ENCODE measurements around the gene ZNF805. TPM values are rescaled to one million over a fixed set of nuclear protein-coding genes. Genes with fewer than 3 reads are reported as not detected.
"Not testable (repeated sequence)": the region's sequence is repeated elsewhere in the genome, so short reads cannot be mapped to it uniquely, and the experiment has no call there.

ZNF805 gene
- total RNA-seq, 1 donor from 2014 or later: 24.5 TPM

DNA sequence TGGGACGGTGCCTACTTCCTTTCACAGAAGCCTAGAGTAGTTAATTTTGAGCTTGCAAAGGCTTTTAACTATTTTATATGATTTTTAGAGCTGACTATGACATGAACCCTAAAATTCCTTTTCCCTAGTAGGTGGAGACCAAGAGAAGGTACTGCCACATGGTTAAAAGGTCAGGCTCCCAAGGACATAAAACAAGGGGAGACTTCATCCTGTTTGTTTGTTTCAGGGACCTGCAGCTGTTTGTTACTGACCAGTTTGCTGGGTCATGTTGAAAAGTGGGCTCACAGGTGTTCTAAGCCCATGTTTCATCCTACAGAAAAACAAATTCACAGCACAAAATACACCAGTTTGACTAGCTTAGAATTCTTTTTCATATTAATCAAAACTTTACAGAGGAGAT, 36.0 kb downstream of the ZNF805 start:
- TF ChIP-seq, protein P1, sequence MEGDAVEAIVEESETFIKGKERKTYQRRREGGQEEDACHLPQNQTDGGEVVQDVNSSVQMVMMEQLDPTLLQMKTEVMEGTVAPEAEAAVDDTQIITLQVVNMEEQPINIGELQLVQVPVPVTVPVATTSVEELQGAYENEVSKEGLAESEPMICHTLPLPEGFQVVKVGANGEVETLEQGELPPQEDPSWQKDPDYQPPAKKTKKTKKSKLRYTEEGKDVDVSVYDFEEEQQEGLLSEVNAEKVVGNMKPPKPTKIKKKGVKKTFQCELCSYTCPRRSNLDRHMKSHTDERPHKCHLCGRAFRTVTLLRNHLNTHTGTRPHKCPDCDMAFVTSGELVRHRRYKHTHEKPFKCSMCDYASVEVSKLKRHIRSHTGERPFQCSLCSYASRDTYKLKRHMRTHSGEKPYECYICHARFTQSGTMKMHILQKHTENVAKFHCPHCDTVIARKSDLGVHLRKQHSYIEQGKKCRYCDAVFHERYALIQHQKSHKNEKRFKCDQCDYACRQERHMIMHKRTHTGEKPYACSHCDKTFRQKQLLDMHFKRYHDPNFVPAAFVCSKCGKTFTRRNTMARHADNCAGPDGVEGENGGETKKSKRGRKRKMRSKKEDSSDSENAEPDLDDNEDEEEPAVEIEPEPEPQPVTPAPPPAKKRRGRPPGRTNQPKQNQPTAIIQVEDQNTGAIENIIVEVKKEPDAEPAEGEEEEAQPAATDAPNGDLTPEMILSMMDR (IDR thresholded peaks at IDR 0.05): no peak
- peaks cover 17% of the 10 kb centered on the region for H3K36me3 Mint-ChIP-seq (ENCODE audit: unreplicated experiment)
- H3K4me3 Mint-ChIP-seq (ENCODE audit: unreplicated experiment): no peak overlapping the region
- H3K27me3 Mint-ChIP-seq (ENCODE audit: unreplicated experiment): no peaks in the 10 kb centered on the region
- H3K4me1 Mint-ChIP-seq (ENCODE audit: unreplicated experiment): peaks cover 6% of the 10 kb centered on the region
- no peaks in the 10 kb centered on the region for H3K9me3 Mint-ChIP-seq (ENCODE audit: unreplicated experiment)
- DNase-seq (ENCODE audit: extremely low spot score, unreplicated experiment): no peak
- no peak overlapping the region for H3K27ac Mint-ChIP-seq (ENCODE audit: unreplicated experiment)

DNA sequence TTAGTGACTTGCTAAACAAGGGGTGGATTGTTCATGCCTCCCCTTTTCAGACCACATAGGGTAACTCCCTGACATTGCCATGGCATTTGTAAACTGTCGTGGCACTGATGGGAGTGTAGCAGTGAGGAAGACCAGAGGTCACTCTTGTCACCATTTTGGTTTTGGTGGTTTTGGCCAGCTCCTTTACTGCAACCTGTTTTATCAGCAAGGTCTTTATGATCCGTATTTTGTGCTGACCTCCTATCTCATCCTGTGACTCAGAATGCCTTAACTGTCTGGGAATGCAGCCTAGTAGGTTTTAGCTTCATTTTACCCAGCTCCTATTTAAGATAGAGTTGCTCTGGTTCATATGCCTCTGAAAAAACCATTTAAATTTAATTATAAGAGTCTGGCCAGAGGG, 38.0 kb downstream of the ZNF805 start:
- peak; percentile 15 for DNase-seq (ENCODE audit: extremely low spot score, unreplicated experiment)
- H3K4me1 Mint-ChIP-seq (ENCODE audit: unreplicated experiment): peaks cover 26% of the 10 kb centered on the region
- not testable (repeated sequence) for H3K36me3 Mint-ChIP-seq (ENCODE audit: unreplicated experiment); H3K9me3 Mint-ChIP-seq (ENCODE audit: unreplicated experiment); H3K4me3 Mint-ChIP-seq (ENCODE audit: unreplicated experiment); H3K27ac Mint-ChIP-seq (ENCODE audit: unreplicated experiment); H3K27me3 Mint-ChIP-seq (ENCODE audit: unreplicated experiment)

DNA sequence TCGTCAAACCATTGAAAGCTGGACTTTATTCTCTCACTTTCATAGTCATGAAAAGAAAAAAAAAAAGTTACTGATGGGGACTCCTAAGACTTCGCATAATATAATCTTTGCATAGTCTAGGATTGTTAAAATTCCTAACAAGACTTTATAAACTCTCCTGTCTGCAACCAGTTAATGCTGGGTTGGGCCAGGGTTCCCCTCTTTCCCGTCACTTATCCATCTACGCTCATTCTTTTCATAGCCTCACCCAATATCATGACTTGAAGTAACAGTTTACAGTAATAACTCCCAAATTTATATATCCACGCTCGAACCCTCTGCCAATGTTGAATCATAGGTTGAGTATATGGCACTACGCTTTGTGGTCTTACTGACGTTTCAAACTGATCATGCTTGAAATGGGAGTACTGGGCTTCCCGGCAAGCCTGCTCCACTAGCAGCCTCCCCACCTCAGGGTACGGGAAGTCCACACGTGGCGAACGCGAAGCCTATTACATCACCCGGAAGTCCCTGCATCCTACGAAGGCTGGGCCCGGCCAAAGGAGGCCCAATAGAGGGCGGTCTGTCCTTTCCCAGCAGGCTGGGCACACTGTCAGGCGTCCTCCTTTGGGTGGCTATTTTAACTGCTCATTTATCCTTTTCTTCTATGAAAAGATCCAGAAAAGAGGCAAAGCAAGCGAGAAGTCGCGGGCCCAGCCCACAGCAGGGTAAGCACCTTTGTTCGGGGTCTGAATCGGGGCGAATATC, 39.2 kb downstream of the ZNF805 start:
- Mint-ChIP-seq H3K4me1 (ENCODE audit: unreplicated experiment) (peaks cover 30% of the 10 kb centered on the region), H3K36me3 (ENCODE audit: unreplicated experiment) (peaks cover 5% of the 10 kb centered on the region), H3K4me3 (ENCODE audit: unreplicated experiment) (no peak overlapping the region), H3K27ac (ENCODE audit: unreplicated experiment) (no peak overlapping the region), H3K9me3 (ENCODE audit: unreplicated experiment) (no peaks in the 10 kb centered on the region), H3K27me3 (ENCODE audit: unreplicated experiment) (no peaks in the 10 kb centered on the region)
- TF ChIP-seq, protein P1 (IDR thresholded peaks at IDR 0.05): peak; percentile 51
- DNase-seq (ENCODE audit: extremely low spot score, unreplicated experiment): peak; percentile 97

DNA sequence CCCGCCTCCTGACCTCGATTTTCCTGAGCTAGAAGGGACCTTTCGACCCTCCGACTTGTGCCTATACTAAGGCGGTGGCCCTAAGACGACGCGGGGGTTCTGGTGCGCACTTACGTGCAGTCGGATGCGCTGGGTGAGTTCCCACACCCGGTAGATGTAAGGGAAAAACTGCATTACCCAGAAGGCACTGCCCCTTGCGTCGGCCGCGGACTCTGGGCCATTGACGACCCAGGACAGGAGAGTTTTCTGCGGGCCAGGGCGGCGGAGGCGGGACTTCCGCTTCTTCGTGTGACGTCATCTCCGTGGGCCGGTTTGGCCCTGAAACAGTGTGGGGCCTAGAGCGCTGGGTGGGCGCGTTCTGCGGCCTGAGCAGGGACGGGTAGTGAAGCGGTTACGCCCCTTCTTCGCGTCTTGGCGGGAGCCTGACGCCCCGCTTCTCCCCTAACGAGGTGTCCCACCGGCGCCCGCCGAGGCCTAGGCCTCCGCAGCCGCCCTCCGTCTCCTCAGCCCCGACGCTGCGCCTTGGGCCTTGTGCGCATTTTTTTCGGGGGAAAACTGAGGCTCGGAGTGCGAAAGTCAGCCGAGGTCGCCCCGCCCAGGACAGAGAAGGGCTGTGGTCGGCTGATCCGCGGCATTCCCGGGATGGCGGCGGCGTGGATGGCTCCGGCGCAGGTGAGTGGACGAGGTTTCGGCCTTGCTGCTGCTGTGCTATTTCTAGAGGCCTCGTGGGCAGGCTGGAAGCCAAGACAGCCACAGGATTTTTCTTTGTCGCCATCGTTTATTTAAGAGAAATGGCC, 39.9 kb downstream of the ZNF805 start, which contains the start of gene ZNF460:
Gene ZNF460 (plus strand): TSS at position 321 of the 797 bp plus-strand sequence. CDS start 322 bp downstream, at position 643.
- Mint-ChIP-seq H3K36me3 (ENCODE audit: unreplicated experiment) (peaks cover 9% of the 10 kb centered on the region), H3K4me1 (ENCODE audit: unreplicated experiment) (peaks cover 31% of the 10 kb centered on the region)
- TF ChIP-seq, protein P1 (IDR thresholded peaks at IDR 0.05): no peak

DNA sequence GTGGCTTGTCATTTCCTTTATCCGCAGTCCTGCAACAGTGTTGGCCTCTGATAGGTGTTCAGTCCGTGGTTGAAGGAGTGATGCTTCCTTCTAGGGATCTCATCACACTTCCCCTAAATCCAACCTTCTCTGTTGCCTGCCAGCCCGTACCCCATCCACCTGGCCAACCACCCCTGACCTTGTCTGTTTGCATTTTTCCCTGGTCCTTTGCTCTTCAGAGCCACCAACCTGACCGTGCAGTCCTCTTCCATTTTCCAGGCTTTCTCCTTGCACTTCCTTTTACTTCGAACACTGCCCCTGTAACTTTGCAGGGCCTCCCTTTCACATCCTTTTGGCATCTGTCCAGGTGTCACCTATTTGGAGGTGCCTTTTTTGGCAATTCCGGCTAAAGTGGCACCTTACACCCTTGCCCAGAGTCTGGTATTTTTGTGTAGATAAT, 40.5 kb downstream of the ZNF805 start:
- no peak overlapping the region for H3K27ac Mint-ChIP-seq (ENCODE audit: unreplicated experiment)
- peaks cover 14% of the 10 kb centered on the region for H3K36me3 Mint-ChIP-seq (ENCODE audit: unreplicated experiment)
- no peaks in the 10 kb centered on the region for H3K27me3 Mint-ChIP-seq (ENCODE audit: unreplicated experiment)
- TF ChIP-seq, protein P1 (IDR thresholded peaks at IDR 0.05): no peak
- H3K4me3 Mint-ChIP-seq (ENCODE audit: unreplicated experiment): no peak overlapping the region
- no peak for DNase-seq (ENCODE audit: extremely low spot score, unreplicated experiment)
- peaks cover 31% of the 10 kb centered on the region for H3K4me1 Mint-ChIP-seq (ENCODE audit: unreplicated experiment)
- H3K9me3 Mint-ChIP-seq (ENCODE audit: unreplicated experiment): no peaks in the 10 kb centered on the region

More for the DNA sequence above, 39.9 kb downstream of the ZNF805 start, which contains the start of gene ZNF460:
- peak; percentile 98 for DNase-seq (ENCODE audit: extremely low spot score, unreplicated experiment)
- H3K27ac Mint-ChIP-seq (ENCODE audit: unreplicated experiment): no peak within 1 kb of the TSS
- no peak within 1 kb of the TSS for H3K4me3 Mint-ChIP-seq (ENCODE audit: unreplicated experiment)
- no peaks in the 10 kb centered on the region for H3K9me3 Mint-ChIP-seq (ENCODE audit: unreplicated experiment)
- no peaks in the 10 kb centered on the region for H3K27me3 Mint-ChIP-seq (ENCODE audit: unreplicated experiment)
